ENCODE results near the gene STK33.

DNA sequence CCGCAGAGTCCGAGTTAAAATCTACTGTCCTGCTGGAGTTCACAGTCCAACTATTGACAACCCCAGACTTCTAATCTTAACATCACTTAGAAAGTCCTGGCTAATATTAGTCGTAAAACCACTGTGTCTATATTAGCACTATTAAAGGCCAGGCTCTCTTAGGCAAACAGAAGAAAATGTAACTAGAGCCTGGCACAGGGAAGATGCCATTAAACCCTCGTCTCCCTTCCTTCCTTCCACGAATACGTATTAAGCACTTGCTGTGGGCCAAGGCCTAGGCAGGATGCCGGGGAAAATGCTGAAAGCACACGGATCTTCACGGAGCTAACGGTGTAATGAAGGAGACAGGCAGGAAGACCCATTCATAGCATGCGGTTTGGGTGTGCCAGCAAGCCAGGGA lies 248.8 kb downstream of the STK33 start:
- TF ChIP-seq, protein P1, sequence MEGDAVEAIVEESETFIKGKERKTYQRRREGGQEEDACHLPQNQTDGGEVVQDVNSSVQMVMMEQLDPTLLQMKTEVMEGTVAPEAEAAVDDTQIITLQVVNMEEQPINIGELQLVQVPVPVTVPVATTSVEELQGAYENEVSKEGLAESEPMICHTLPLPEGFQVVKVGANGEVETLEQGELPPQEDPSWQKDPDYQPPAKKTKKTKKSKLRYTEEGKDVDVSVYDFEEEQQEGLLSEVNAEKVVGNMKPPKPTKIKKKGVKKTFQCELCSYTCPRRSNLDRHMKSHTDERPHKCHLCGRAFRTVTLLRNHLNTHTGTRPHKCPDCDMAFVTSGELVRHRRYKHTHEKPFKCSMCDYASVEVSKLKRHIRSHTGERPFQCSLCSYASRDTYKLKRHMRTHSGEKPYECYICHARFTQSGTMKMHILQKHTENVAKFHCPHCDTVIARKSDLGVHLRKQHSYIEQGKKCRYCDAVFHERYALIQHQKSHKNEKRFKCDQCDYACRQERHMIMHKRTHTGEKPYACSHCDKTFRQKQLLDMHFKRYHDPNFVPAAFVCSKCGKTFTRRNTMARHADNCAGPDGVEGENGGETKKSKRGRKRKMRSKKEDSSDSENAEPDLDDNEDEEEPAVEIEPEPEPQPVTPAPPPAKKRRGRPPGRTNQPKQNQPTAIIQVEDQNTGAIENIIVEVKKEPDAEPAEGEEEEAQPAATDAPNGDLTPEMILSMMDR (IDR thresholded peaks at IDR 0.05; ENCODE audit: low read length): no peak
- TF ChIP-seq EZH2 (optimal IDR thresholded peaks at IDR 0.05; ENCODE audit: low read depth, low read length) (no peak), EZH2phosphoT487 (IDR thresholded peaks at IDR 0.05; ENCODE audit: low read length) (no peak)
